PC-3 (cell line): ENCODE data around the gene FRMPD2. TPM values are rescaled to one million over a fixed set of nuclear protein-coding genes. Genes with fewer than 3 reads are reported as not detected.

Source experiments
- ATAC-seq: fragments of 200-7000 bp; cut with Tn5 transposase; 2 replicates; pipeline ENCODE4 v1.9.1; 2020; ENCODE audit warnings: mild to moderate bottlenecking, moderate library complexity
- BruUV-seq: library from RNA; stranded (reverse); fragments of 400-500 nt; replicated peaks from 2 replicates; lab custom pipeline; 2021; lab: Mats Ljungman, UMichigan
- CTCF ChIA-PET: fragments of 300-600 bp; sonication (Branson Sonifier 250); formaldehyde crosslinking; loops from one replicate; lab custom pipeline; 2022; ENCODE audit warnings: antibody characterized with exemption; lab: Charles Lee
- POLR2A ChIA-PET: fragments of 300-600 bp; sonication (Branson Sonifier 250); formaldehyde crosslinking; loops from one replicate; lab custom pipeline; 2022; ENCODE audit warnings: antibody characterized with exemption; ENCODE audit not compliant: unreplicated experiment; lab: Charles Lee
- DNase-seq: peaks from one replicate; pipeline ENCODE4 v3.0.0-alpha.2; 2015
- H2AFZ ChIP-seq: fragments of 300-600 bp; sonication (generic); 2 replicates; pipeline ENCODE4 v1.6.0; 2016; ENCODE audit warnings: antibody characterized with exemption, low read length
- H3F3A ChIP-seq: fragments of 300-600 bp; sonication (generic); one replicate; pipeline ENCODE4 v1.6.0; 2017; ENCODE audit warnings: antibody characterized with exemption, low read length, control low read depth, mild to moderate bottlenecking; ENCODE audit not compliant: unreplicated experiment
- H3K27ac ChIP-seq: fragments of 300-600 bp; sonication (generic); 2 replicates; pipeline ENCODE4 v1.5.1; 2016; ENCODE audit warnings: mild to moderate bottlenecking, low read length
- H3K27me3 ChIP-seq: fragments of 300-600 bp; sonication (generic); 2 replicates; pipeline ENCODE4 v1.6.1; 2016; ENCODE audit warnings: low read length, mixed read lengths
- H3K36me3 ChIP-seq: fragments of 300-600 bp; sonication (generic); 2 replicates; pipeline ENCODE4 v1.6.1; 2016; ENCODE audit warnings: low read depth, mixed run types, low read length, mixed read lengths
- H3K4me1 ChIP-seq: fragments of 300-600 bp; sonication (generic); 2 replicates; pipeline ENCODE4 v1.5.1; 2016; ENCODE audit warnings: low read length; ENCODE audit not compliant: insufficient read depth
- H3K4me2 ChIP-seq: fragments of 300-600 bp; sonication (generic); 2 replicates; pipeline ENCODE4 v1.6.0; 2016; ENCODE audit warnings: low read length
- H3K4me3 ChIP-seq: fragments of 300-600 bp; sonication (generic); 2 replicates; pipeline ENCODE4 v1.5.1; 2016; ENCODE audit warnings: mild to moderate bottlenecking, low read length, mixed read lengths
- H3K79me2 ChIP-seq: fragments of 300-600 bp; sonication (generic); 2 replicates; pipeline ENCODE4 v1.6.1; 2017; ENCODE audit warnings: low read length, mixed read lengths
- H3K9ac ChIP-seq: fragments of 300-600 bp; sonication (generic); 2 replicates; pipeline ENCODE4 v1.6.0; 2016; ENCODE audit warnings: mild to moderate bottlenecking, low read length
- H3K9me2 ChIP-seq: fragments of 300-600 bp; sonication (generic); replicated peaks from 2 replicates; pipeline ENCODE4 v1.6.1; 2016; ENCODE audit warnings: mixed run types, low read length, mixed read lengths
- H3K9me3 ChIP-seq: fragments of 300-600 bp; sonication (generic); 2 replicates; pipeline ENCODE4 v1.6.1; 2016; ENCODE audit warnings: low read length, mixed read lengths
- H4K20me1 ChIP-seq: fragments of 300-600 bp; sonication (generic); 2 replicates; pipeline ENCODE4 v1.6.1; 2016; ENCODE audit warnings: low read length, mixed read lengths
- EZH2 ChIP-seq: fragments of 300-600 bp; sonication (generic); IDR thresholded peaks from one replicate; pipeline ENCODE4 v1.6.1; 2017; ENCODE audit warnings: antibody characterized with exemption, mild to moderate bottlenecking, low read length; ENCODE audit not compliant: unreplicated experiment
- EZH2phosphoT487 ChIP-seq: fragments of 300-600 bp; sonication (generic); IDR thresholded peaks from 2 replicates; pipeline ENCODE4 v1.6.1; 2018; ENCODE audit warnings: mild to moderate bottlenecking, antibody characterized with exemption, low read length, borderline replicate concordance
- intact Hi-C: fragments of 100-400 bp; cut with micrococcal nuclease; formaldehyde crosslinking; loops from 2 replicates; pipeline ENCODE4 v1.9.0; 2023
- total RNA-seq: library from RNA; depleted of rRNA; stranded (reverse); fragments of >200 nt; gene quantifications from 2 replicates; pipeline ENCODE4 v1.2.3, GENCODE V29; 2014
- TF ChIP-seq, protein P1 (sequence below): fragments of 300-600 bp; sonication (generic); conservative IDR thresholded peaks from 2 replicates; pipeline ENCODE4 v1.5.1; 2017; ENCODE audit warnings: antibody characterized with exemption, low read depth, mild to moderate bottlenecking, low read length

FRMPD2 gene
- total RNA-seq, 1 experiment from 2014 or later: 0.11 TPM

DNA sequence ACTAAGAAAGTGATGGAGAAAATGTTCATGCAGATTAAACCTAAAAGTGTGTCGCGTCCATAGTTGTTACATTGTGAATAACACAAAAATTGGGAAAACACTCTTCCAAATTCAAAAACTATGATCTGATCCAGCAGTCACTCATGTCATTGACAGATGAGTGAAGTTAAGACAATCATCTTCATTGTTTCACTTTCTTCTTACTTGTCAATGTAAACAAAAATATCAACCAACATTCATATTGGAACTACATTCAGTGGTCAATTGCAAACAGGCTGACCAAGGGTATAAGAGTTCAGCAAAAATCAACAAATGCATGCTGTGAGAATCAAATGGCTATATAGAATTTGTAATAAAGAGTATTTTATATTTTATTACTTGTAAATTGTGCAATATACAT lies 1.8 kb downstream of the FRMPD2 start:
- no peaks in the 10 kb centered on the region for H3K79me2 ChIP-seq
- no peak overlapping the region for H3K9ac ChIP-seq
- no peak overlapping the region for H3K4me2 ChIP-seq
- ChIA-PET CTCF (no interaction called here), POLR2A (no interaction called here)
- TF ChIP-seq EZH2 (no peak), EZH2phosphoT487 (no peak)
- TF ChIP-seq, protein P1, sequence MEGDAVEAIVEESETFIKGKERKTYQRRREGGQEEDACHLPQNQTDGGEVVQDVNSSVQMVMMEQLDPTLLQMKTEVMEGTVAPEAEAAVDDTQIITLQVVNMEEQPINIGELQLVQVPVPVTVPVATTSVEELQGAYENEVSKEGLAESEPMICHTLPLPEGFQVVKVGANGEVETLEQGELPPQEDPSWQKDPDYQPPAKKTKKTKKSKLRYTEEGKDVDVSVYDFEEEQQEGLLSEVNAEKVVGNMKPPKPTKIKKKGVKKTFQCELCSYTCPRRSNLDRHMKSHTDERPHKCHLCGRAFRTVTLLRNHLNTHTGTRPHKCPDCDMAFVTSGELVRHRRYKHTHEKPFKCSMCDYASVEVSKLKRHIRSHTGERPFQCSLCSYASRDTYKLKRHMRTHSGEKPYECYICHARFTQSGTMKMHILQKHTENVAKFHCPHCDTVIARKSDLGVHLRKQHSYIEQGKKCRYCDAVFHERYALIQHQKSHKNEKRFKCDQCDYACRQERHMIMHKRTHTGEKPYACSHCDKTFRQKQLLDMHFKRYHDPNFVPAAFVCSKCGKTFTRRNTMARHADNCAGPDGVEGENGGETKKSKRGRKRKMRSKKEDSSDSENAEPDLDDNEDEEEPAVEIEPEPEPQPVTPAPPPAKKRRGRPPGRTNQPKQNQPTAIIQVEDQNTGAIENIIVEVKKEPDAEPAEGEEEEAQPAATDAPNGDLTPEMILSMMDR: no peak
- no peaks in the 10 kb centered on the region for H3K9me2 ChIP-seq
- H3K36me3 ChIP-seq: no peaks in the 10 kb centered on the region
- H2AFZ ChIP-seq: no peak overlapping the region
- H3K27me3 ChIP-seq: no peaks in the 10 kb centered on the region
- H3K27ac ChIP-seq: no peak overlapping the region
- intact Hi-C loops: no loop called here
- H4K20me1 ChIP-seq: no peaks in the 10 kb centered on the region
- H3K4me1 ChIP-seq: peaks cover 4% of the 10 kb centered on the region
- no peak for DNase-seq
- no peak for ATAC-seq
- no peaks in the 10 kb centered on the region for H3K9me3 ChIP-seq
- no peaks in the 10 kb centered on the region for H3F3A ChIP-seq
- no TSS peak for BruUV-seq
- no peak overlapping the region for H3K4me3 ChIP-seq

DNA sequence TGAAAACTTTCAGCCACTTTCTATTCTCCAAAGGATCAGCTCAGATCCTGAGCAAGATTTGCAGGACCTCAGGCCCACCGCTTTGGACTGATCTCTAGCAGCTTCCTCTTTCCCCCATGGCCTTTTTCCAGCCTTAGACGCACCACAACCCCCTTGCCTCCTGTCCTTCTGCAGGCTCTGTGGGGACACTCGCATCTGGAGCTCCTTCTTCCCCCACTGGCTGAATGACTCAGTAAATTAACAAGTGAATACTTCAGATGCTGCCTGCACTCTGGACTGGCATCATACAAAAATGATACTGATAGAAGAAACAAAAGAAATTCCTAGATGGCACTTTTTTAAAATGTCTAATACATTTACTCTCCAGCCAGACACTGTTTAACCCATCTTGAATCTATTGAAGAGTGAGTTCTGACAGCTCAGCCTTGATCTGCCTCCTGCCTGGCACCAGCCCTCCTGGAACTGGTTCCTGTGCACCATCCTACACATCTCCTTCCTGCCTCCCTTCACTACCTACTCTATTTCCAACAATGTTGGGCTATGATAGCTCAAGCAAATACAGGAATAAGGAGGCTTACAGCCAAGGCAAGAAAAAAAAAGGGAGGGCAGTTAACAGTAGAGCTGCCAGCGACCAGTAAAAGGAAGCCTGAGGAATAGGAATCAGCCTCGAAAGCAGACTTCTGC lies 3.3 kb downstream of the FRMPD2 start:
- BruUV-seq: no TSS peak
- no peak overlapping the region for H3K4me2 ChIP-seq

DNA sequence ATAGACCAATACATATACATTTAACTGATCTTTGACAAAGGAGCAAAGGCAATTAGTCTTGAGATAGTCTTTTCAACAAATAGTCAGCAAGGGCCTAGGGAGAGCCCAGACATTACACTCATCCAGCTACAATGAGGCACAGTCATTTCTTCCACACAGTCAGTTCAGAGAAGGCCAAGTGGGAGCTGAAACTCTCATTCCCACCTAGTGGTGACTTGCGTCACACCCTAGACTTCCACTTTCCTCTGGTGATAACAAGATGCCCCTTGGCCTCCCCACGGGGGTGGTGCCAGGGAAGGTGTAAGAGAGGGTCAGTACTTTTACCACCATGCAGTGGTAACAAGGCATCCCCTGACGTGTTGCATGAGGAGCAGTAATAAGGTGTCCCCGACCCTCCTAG lies 8.0 kb downstream of the FRMPD2 start:
- Histone ChIP-seq H4K20me1 (no peaks in the 10 kb centered on the region), H3K27me3 (peaks cover 4% of the 10 kb centered on the region; the same call in 1 of the 2 replicates), H3K9me2 (no peaks in the 10 kb centered on the region), H3F3A (no peaks in the 10 kb centered on the region), H3K4me2 (no peak overlapping the region), H3K79me2 (no peaks in the 10 kb centered on the region), H3K4me3 (no peak overlapping the region), H3K36me3 (no peaks in the 10 kb centered on the region), H2AFZ (no peak overlapping the region), H3K27ac (no peak overlapping the region), H3K9me3 (no peaks in the 10 kb centered on the region), H3K9ac (no peak overlapping the region), H3K4me1 (no peaks in the 10 kb centered on the region)
- TF ChIP-seq EZH2: no peak
- no peak for TF ChIP-seq EZH2phosphoT487
- TF ChIP-seq, protein P1: no peak
- BruUV-seq: no TSS peak
- POLR2A ChIA-PET: no interaction called here
- CTCF ChIA-PET: no interaction called here
- intact Hi-C loops: no loop called here
- ATAC-seq: no peak
- DNase-seq: no peak

More for the DNA sequence above, 3.3 kb downstream of the FRMPD2 start:
- no peaks in the 10 kb centered on the region for H3K9me2 ChIP-seq
- H3F3A ChIP-seq: no peaks in the 10 kb centered on the region
- no peaks in the 10 kb centered on the region for H3K36me3 ChIP-seq
- no peak overlapping the region for H3K4me3 ChIP-seq
- CTCF ChIA-PET: no interaction called here
- no peak overlapping the region for H3K9ac ChIP-seq
- ATAC-seq (no peak), DNase-seq (no peak)
- POLR2A ChIA-PET: no interaction called here
- no peak overlapping the region for H2AFZ ChIP-seq
- H3K79me2 ChIP-seq: no peaks in the 10 kb centered on the region
- TF ChIP-seq EZH2phosphoT487 (no peak), EZH2 (no peak)
- peaks cover 4% of the 10 kb centered on the region for H3K4me1 ChIP-seq
- no peaks in the 10 kb centered on the region for H4K20me1 ChIP-seq
- H3K27ac ChIP-seq: no peak overlapping the region
- H3K9me3 ChIP-seq: no peaks in the 10 kb centered on the region
- no peaks in the 10 kb centered on the region for H3K27me3 ChIP-seq
- intact Hi-C loops: no loop called here
